Heart left ventricle (tissue), 16 donors: ENCODE data around the gene AACS. TPM values are rescaled to one million over a fixed set of nuclear protein-coding genes. Genes with fewer than 3 reads are reported as not detected.

Experiments used
- ATAC-seq, 4 donors: fragments of 200-7000 bp; cut with Tn5 transposase; one replicate each; pipeline ENCODE4 v1.9.1; 2020 to 2022; ENCODE audit warnings: moderate library complexity in 4 of 4, mild to moderate bottlenecking in 3 of 4, moderate number of reproducible peaks in 1 of 4
- DNase-seq, 5 donors: peaks; one replicate each; pipeline ENCODE4 v3.0.0-alpha.2; 2020
- H3K27ac ChIP-seq, 12 donors: fragments of 200-600 bp; sonication (generic) in 4 of 12; one replicate each; pipeline versions ENCODE4 v1.5.0 to v1.8.0; 2016 to 2022; ENCODE audit warnings: mild to moderate bottlenecking in 2 of 12
- H3K27me3 ChIP-seq, 9 donors: fragments of 200-600 bp; sonication (generic) in 2 of 9; one replicate each; pipeline versions ENCODE4 v1.5.1 to v1.8.0; 2016 to 2022; ENCODE audit warnings: mild to moderate bottlenecking in 3 of 9
- H3K36me3 ChIP-seq, 9 donors: fragments of 200-600 bp; sonication (generic) in 2 of 9; one replicate each; pipeline versions ENCODE4 v1.5.0 to v1.8.0; 2018 to 2022; ENCODE audit warnings: mild to moderate bottlenecking in 2 of 9
- H3K4me1 ChIP-seq, 12 donors: fragments of 200-600 bp; sonication (generic) in 4 of 12; one replicate each; pipeline versions ENCODE4 v1.5.0 to v1.8.0; 2016 to 2022; ENCODE audit warnings: mild to moderate bottlenecking in 3 of 12
- H3K4me3 ChIP-seq, 12 donors: fragments of 200-600 bp; sonication (generic) in 4 of 12; one replicate each; pipeline versions ENCODE4 v1.5.0 to v1.8.0; 2017 to 2022; ENCODE audit warnings: mild to moderate bottlenecking in 9 of 12, moderate library complexity in 4 of 12
- H3K9me3 ChIP-seq, 12 donors: fragments of 200-600 bp; sonication (generic) in 4 of 12; one replicate each; pipeline versions ENCODE4 v1.5.0 to v1.8.0; 2016 to 2022; ENCODE audit warnings: mild to moderate bottlenecking in 1 of 12
- CTCF ChIP-seq, 12 donors: fragments of 200-600 bp; sonication (generic) in 4 of 12; IDR thresholded peaks; one replicate each; pipeline versions ENCODE4 v1.5.0 to v1.8.0; 2018 to 2022; ENCODE audit warnings: antibody characterized with exemption in 12 of 12, mild to moderate bottlenecking in 5 of 12
- POLR2A ChIP-seq, 2 donors: fragments of 450-650 bp; IDR thresholded peaks; one replicate each; pipeline ENCODE4 v1.6.1; 2017; ENCODE audit warnings: antibody characterized with exemption in 2 of 2, mild to moderate bottlenecking in 2 of 2, moderate library complexity in 2 of 2
- whole genome bisulfite sequencing, 4 donors: extraction: QIAGEN DNeasy Blood & Tissue Kit in 2 of 4; methylation state at CpG; one replicate each; pipeline versions ENCODE4 v1.1.5 to v1.1.7; 2013 to 2018; 5-methylcytosine and 5-hydroxymethylcytosine counted together
- intact Hi-C, 10 donors: fragments of 100-400 bp; cut with DNase I; formaldehyde crosslinking; loops; one replicate each; pipeline versions ENCODE4 v1.11.1 to v1.14.2; 2022
- polyA plus RNA-seq, 2 donors: library from polyadenylated mRNA; stranded (reverse); fragments of 200-250 nt; gene quantifications; one replicate each; pipeline ENCODE4 v1.2.3, GENCODE V29; 2013
- total RNA-seq, 9 donors: library from RNA; depleted of rRNA in 2 of 9; stranded (reverse); fragments of >200 nt in 2 of 9; fragmentation: NEBNext Ultra II Directional in 3 of 9; extraction: Animal tissue kit (Norgen Biotek cat#: 25700) in 3 of 9; gene quantifications; one replicate each; pipeline versions ENCODE4 v1.1.0 to v1.2.4, GENCODE V29; 2016 to 2023
- donor health status: ischemic (EF 13 %, LVEDD 7.1; RV severe dilation, severe dysfunction).
- donor health status: healthy with polysubstance abuse.
- donor health status: DM: no; HTN: yes; CAD: no.
- donor health status: DM: no; HTN: no; CAD: no.
- donor health status: ischemic (EF 25% LVEDD 6.9; RV normal size, moderate dysfunction).
- donor health status: ischemic (EF 25% LVEDD 5.7; RV mildly dilated, moderate dysfunction).
- donor health status: healthy.
- donor health status: DM: yes; HTN: yes; CAD: no.
- donor health status: ischemic (EF 35%, LVEDD 5.7; RV mildly dilated, moderate dysfunction).
- donor health status: nonischemic (EF 11% LVEDD 7.7; RV severe dilation, severe dysfunction).
- donor health status: DM: yes; HTN: yes; CAD: no.
- donor health status: PGD.
- donor health status: ischemic (EF 29% LVEDD 5.4; RV normal size, mild dysfunction).
- donor health status: nonischemic (EF 23%, LVEDD 6.1; RV moderate dilation, normal function).

AACS gene
- total and polyA plus RNA-seq, 11 donors, result 7.4 to 19.3 (median 12.4) TPM

GRCh38 chr12:125134576-125134975, 69.3 kb downstream of the AACS start:
- Histone ChIP-seq H3K4me3 (no peak overlapping the region), H3K36me3 (peaks cover 0 to 26% (median 5%) of the 10 kb centered on the region in 9 donors), H3K27me3 (no peaks in the 10 kb centered on the region), H3K27ac (no peak overlapping the region), H3K9me3 (no peaks in the 10 kb centered on the region), H3K4me1 (peaks cover 0 to 3% (median 0%) of the 10 kb centered on the region in 12 donors)
- intact Hi-C loops, result no loop called here
- WGBS, 4 donors, result 85 to 92% (median 89%) methylated on average over 14 of the region's 14 CpGs
- ATAC-seq, result no peak
- DNase-seq, result peak in 1 of 5 donors; percentile 14
- TF ChIP-seq POLR2A (IDR thresholded peaks at IDR 0.05) (no peak), CTCF (IDR thresholded peaks at IDR 0.05) (no peak)

GRCh38 chr12:125135906-125136305, 70.7 kb downstream of the AACS start:
- Histone ChIP-seq H3K36me3 (peaks cover 0 to 26% (median 1%) of the 10 kb centered on the region in 9 donors), H3K27me3 (no peaks in the 10 kb centered on the region), H3K27ac (no peak overlapping the region), H3K4me3 (no peak overlapping the region), H3K9me3 (no peaks in the 10 kb centered on the region), H3K4me1 (no peaks in the 10 kb centered on the region)
- DNase-seq, result peak in 1 of 5 donors; percentile 19
- WGBS, 4 donors, result 95 to 100% (median 97%) methylated on average over 8 of the region's 8 CpGs
- ATAC-seq, result no peak
- TF ChIP-seq CTCF (IDR thresholded peaks at IDR 0.05), result no peak
- TF ChIP-seq POLR2A (IDR thresholded peaks at IDR 0.05), result no peak
- intact Hi-C loops, result no loop called here

GRCh38 chr12:125136702-125137101, 71.5 kb downstream of the AACS start:
- TF ChIP-seq CTCF (IDR thresholded peaks at IDR 0.05) (no peak), POLR2A (IDR thresholded peaks at IDR 0.05) (no peak)
- DNase-seq, result no peak
- Histone ChIP-seq H3K27me3 (no peaks in the 10 kb centered on the region), H3K27ac (no peak overlapping the region), H3K4me3 (no peak overlapping the region), H3K9me3 (no peaks in the 10 kb centered on the region), H3K4me1 (no peaks in the 10 kb centered on the region), H3K36me3 (peaks cover 0 to 26% (median 0%) of the 10 kb centered on the region in 9 donors)
- 91 to 93% (median 92%) methylated on average over 19 of the region's 19 CpGs for WGBS, 4 donors
- no peak for ATAC-seq
- intact Hi-C loops, result no loop called here

- intact Hi-C loops, result no loop called here
- Histone ChIP-seq H3K4me3 (no peak overlapping the region), H3K36me3 (peaks cover 0 to 26% (median 0%) of the 10 kb centered on the region in 9 donors), H3K9me3 (no peaks in the 10 kb centered on the region), H3K27me3 (no peaks in the 10 kb centered on the region), H3K4me1 (no peaks in the 10 kb centered on the region), H3K27ac (no peak overlapping the region)
- TF ChIP-seq CTCF (IDR thresholded peaks at IDR 0.05) (no peak), POLR2A (IDR thresholded peaks at IDR 0.05) (no peak)
- WGBS, 4 donors, result 81 to 90% (median 87%) methylated on average over 17 of the region's 17 CpGs
- no peak for ATAC-seq
- peak in 1 of 5 donors; percentile 9 for DNase-seq
Observed at GRCh38 chr12:125137766-125138344, 72.6 kb downstream of the AACS start.
